Prostate gland (tissue), 2 donors: Measurements from ENCODE around the gene CORO7. TPM values are rescaled to one million over a fixed set of nuclear protein-coding genes. Genes with fewer than 3 reads are reported as not detected.
A peak's percentile ranks its signal among the peaks of the same experiment; 100 is the strongest.

Experiments used
- DNase-seq: peaks from one replicate; pipeline ENCODE4 v3.0.0-alpha.2; 2019; ENCODE audit warnings: low spot score
- H3K27ac ChIP-seq, 2 donors: fragments of 200-600 bp; sonication (generic); 2 replicates each; pipeline ENCODE4 v1.5.1; 2017 to 2019
- H3K27me3 ChIP-seq: fragments of 200-600 bp; sonication (generic); replicated peaks from 2 replicates; pipeline ENCODE4 v1.5.1; 2019; ENCODE audit not compliant: insufficient read depth
- H3K36me3 ChIP-seq, 2 donors: fragments of 200-600 bp; sonication (generic); 1 replicate in 1 of 2; 2 replicates in 1 of 2; pipeline versions ENCODE4 v1.5.1 to v1.8.1; 2017 to 2019
- H3K4me1 ChIP-seq: fragments of 200-600 bp; sonication (generic); replicated peaks from 2 replicates; pipeline ENCODE4 v1.5.1; 2019
- H3K4me3 ChIP-seq, 2 donors: fragments of 200-600 bp; sonication (generic); 2 replicates each; pipeline ENCODE4 v1.5.1; 2017 to 2019
- H3K9me3 ChIP-seq: fragments of 200-600 bp; sonication (generic); 2 replicates; pipeline ENCODE4 v1.5.1; 2017
- POLR2A ChIP-seq: fragments of 450-650 bp; IDR thresholded peaks from one replicate; pipeline ENCODE4 v1.6.1; 2016; ENCODE audit warnings: antibody characterized with exemption, mild to moderate bottlenecking
- POLR2AphosphoS5 ChIP-seq: sonication (generic); formaldehyde crosslinking; IDR thresholded peaks from one replicate; pipeline ENCODE4 v1.6.1; 2017; ENCODE audit warnings: antibody characterized with exemption
- WGBS: methylation state at CpG from one replicate; pipeline ENCODE4 v1.1.5; 2018; 5-methylcytosine and 5-hydroxymethylcytosine counted together
- intact Hi-C: fragments of 100-400 bp; cut with DNase I; formaldehyde crosslinking; loops from one replicate; pipeline ENCODE4 v1.14.2; 2022
- total RNA-seq, 2 donors: library from RNA; depleted of rRNA; stranded (reverse); fragments of >200 nt; gene quantifications; one replicate each; pipeline ENCODE4 v1.1.0, GENCODE V29; 2016
- TF ChIP-seq, protein P1 (sequence below), 4 experiments: fragments of 200-600 bp in 2 of 4; fragments of 450-650 bp in 2 of 4; sonication (generic) in 2 of 4; IDR thresholded peaks; 1 replicate in 3 of 4; 2 replicates in 1 of 4; pipeline ENCODE4 v1.5.1; 2016 to 2019; ENCODE audit warnings: antibody characterized with exemption in 4 of 4, mild to moderate bottlenecking in 2 of 4, moderate library complexity in 2 of 4

The CORO7 gene
- total RNA-seq, 2 donors from 2014 or later = 24.1 to 122 TPM

DNA sequence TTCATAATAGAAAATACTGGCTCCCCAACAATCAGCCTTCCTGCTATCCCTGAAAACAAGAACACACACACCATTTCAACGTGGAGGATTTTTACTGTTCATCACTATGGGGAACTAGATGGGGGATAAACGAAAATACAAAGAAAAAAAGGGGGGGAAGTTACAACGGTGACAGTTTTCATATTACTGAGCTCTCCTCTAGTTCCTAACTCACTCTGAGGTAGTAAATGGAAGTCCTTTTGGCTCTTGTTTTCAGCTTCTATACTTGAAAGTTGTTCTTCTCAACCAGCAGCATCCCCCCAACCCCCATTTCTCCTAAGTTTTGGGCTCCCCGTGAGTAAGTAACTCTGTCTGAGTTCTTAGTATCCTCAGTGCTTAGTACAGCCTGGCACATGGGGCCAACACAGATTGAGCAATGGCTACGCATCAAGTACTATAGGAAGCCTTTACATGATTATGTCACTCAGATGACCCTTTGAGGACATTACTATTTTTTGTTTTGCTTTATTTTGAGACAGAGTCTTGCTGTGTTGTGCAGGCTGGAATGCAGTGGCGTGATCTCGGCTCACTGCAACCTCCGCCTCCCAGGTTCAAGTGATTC, 4.2 kb upstream of the CORO7 start:
- Histone ChIP-seq H3K27ac (no peak overlapping the region), H3K4me1 (no peaks in the 10 kb centered on the region), H3K4me3 (no peak overlapping the region), H3K36me3 (no peaks in the 10 kb centered on the region), H3K27me3 (no peaks in the 10 kb centered on the region), H3K9me3 (no peaks in the 10 kb centered on the region)
- 81% methylated on average over 8 of the region's 8 CpGs for WGBS
- no peak for DNase-seq
- TF ChIP-seq POLR2A = no peak
- TF ChIP-seq, protein P1, sequence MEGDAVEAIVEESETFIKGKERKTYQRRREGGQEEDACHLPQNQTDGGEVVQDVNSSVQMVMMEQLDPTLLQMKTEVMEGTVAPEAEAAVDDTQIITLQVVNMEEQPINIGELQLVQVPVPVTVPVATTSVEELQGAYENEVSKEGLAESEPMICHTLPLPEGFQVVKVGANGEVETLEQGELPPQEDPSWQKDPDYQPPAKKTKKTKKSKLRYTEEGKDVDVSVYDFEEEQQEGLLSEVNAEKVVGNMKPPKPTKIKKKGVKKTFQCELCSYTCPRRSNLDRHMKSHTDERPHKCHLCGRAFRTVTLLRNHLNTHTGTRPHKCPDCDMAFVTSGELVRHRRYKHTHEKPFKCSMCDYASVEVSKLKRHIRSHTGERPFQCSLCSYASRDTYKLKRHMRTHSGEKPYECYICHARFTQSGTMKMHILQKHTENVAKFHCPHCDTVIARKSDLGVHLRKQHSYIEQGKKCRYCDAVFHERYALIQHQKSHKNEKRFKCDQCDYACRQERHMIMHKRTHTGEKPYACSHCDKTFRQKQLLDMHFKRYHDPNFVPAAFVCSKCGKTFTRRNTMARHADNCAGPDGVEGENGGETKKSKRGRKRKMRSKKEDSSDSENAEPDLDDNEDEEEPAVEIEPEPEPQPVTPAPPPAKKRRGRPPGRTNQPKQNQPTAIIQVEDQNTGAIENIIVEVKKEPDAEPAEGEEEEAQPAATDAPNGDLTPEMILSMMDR (IDR thresholded peaks at IDR 0.05) = no peak
- no peak for TF ChIP-seq POLR2AphosphoS5
- intact Hi-C loops = no loop called here

DNA sequence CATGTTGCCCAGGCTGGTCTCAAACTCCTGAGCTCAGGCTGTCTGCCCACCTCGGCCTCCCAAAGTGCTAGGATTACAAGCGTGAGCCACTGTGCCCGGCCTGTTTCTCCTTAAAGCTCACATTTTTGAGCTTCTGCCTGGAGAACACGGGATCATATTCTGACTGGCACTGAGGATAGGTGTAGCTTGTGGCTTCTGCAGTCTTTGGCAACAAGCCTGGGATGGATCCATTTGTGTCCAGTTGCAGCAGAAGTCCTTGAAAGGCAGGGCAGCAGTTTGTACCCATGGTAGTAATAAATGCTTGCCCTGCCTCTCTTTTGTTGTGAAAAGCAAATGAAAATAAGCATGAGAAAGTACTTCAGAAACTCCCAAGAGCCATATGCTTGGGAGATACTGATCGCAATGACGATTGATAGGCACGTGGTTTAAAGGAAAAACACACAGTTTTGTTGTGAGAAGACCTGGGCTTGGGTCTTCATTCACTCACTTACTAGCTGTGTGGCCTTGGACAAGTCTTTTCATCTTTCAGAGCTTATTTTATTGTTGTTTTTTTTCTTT, 3.1 kb upstream of the CORO7 start:
- TF ChIP-seq POLR2A = no peak
- TF ChIP-seq, protein P1 (IDR thresholded peaks at IDR 0.05) = no peak
- TF ChIP-seq POLR2AphosphoS5 = no peak
- Histone ChIP-seq H3K9me3 (no peaks in the 10 kb centered on the region), H3K36me3 (no peaks in the 10 kb centered on the region), H3K4me1 (no peaks in the 10 kb centered on the region), H3K27me3 (no peaks in the 10 kb centered on the region), H3K27ac (no peak overlapping the region), H3K4me3 (no peak overlapping the region)
- WGBS = 75% methylated on average over 7 of the region's 7 CpGs
- intact Hi-C loops = no loop called here
- no peak for DNase-seq

DNA sequence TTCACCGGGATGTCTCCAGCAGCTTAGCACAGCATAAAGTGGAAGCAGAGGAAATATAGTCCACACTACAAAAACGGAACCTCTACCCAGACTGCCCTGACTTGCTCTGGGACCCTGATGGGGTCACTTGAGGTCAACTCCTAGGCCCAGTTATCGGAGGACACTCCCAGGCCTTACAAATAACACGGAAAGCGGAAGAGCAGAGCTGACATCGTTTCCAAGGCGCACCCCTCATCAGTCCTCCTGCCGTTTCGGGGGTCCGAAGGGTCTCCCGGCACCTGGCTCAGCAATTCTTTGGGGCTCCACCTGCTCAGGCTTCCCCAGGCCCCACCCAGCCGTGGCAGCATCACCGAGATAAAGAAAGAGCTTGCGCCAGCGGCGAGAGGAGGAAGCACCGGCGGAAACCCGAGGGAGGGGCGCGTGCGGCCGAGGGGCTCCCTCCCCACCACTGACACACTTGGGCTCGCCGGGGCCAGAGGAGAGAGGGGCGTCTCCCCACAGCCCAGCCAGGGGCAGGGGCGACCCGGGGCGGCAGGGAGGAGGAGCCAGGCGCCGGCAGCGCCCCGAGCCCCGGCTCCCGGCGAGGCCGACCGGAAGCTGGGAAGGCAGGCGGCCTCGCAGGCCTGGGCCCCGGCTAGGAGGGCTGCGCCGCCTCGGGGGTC, 727 bp downstream of the CORO7 start:
- Histone ChIP-seq H3K4me1 (peaks cover 11% of the 10 kb centered on the region), H3K27me3 (no peaks in the 10 kb centered on the region), H3K27ac (peak overlapping the region; percentile 43 to 55), H3K9me3 (no peaks in the 10 kb centered on the region), H3K4me3 (peak overlapping the region; percentile 73 to 75), H3K36me3 (no peaks in the 10 kb centered on the region)
- no peak for TF ChIP-seq POLR2A
- TF ChIP-seq, protein P1 (IDR thresholded peaks at IDR 0.05) = peak in 1 of 4 experiments; percentile 24
- TF ChIP-seq POLR2AphosphoS5 = no peak
- peak; percentile 19 for DNase-seq
- intact Hi-C loops = no loop called here
- WGBS = 9% methylated on average over 28 of the region's 44 CpGs

DNA sequence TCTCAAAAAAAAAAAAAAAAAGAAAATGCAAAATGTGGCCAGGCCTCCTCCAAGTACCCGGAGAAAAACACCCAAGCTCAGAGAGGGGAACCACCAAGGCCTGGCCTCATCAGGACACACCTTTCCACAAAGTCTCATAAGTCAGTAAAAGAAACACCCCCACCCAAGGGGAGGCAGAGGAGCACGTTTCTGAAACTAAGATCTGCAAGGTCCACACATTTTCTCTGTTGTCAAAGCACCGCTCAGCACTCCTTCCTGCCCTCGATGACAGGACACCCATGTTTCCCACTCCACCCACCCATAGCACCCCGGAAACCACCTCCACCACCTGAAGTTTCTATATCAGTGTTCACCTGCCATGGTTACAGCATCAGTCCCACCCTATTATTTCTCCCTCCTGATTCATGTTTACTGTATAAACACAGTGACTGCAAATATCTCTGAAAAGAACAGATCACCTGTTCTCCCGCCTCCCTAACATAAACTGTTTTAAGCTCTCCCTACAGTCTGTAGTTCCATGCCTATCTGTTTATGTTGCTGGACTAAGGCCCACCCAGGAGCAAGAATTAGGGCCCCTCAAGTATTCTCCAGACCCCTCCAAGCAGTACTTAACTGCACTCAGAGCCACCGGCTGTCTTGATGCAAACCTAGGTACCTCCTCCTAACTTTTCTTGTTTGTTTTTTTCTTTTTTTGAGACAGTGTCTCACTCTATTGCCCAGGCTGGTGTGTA, 2.0 kb downstream of the CORO7 start:
- Histone ChIP-seq H3K4me1 (peaks cover 11% of the 10 kb centered on the region), H3K4me3 (no peak overlapping the region), H3K36me3 (no peaks in the 10 kb centered on the region), H3K27ac (no peak overlapping the region), H3K9me3 (no peaks in the 10 kb centered on the region), H3K27me3 (no peaks in the 10 kb centered on the region)
- no peak for DNase-seq
- 82% methylated on average over 7 of the region's 7 CpGs for WGBS
- intact Hi-C loops = no loop called here
- TF ChIP-seq, protein P1 (IDR thresholded peaks at IDR 0.05) = no peak
- TF ChIP-seq POLR2A (no peak), POLR2AphosphoS5 (no peak)
